CD4-positive, alpha-beta T cell treated with Interleukin-2 at 100 ng/mL for 4 hours (primary cell): ENCODE results near the gene ZNF286A.
"Not testable (repeated sequence)": the region's sequence is repeated elsewhere in the genome, so short reads cannot be mapped to it uniquely, and the experiment has no call there.

ENCODE experiments used
- DNase-seq: peaks from one replicate; pipeline ENCODE4 v3.0.0-alpha.2; 2020; ENCODE audit warnings: low spot score

ZNF286A gene

GRCh38 chr17:15699937-15700336 is 385 bp downstream of the ZNF286A start:
- DNase-seq = not testable (repeated sequence)

GRCh38 chr17:15704239-15704638 is 4.7 kb downstream of the ZNF286A start:
- not testable (repeated sequence) for DNase-seq

GRCh38 chr17:15704813-15705212 is 5.3 kb downstream of the ZNF286A start:
- DNase-seq = not testable (repeated sequence)

GRCh38 chr17:15708879-15709278 is 9.3 kb downstream of the ZNF286A start:
- not testable (repeated sequence) for DNase-seq

GRCh38 chr17:15716601-15717563 is 17.3 kb downstream of the ZNF286A start:
- DNase-seq = not testable (repeated sequence)

GRCh38 chr17:15730535-15730934 is 31.0 kb downstream of the ZNF286A start:
- not testable (repeated sequence) for DNase-seq

GRCh38 chr17:15731900-15732299 is 32.3 kb downstream of the ZNF286A start, which contains the start of gene TBC1D26:
Gene TBC1D26 (plus strand): TSS chr17:15732283. CDS start chr17:15735349, 3,066 bp downstream.
- not testable (repeated sequence) for DNase-seq

- DNase-seq = not testable (repeated sequence)
Measured at GRCh38 chr17:15733174-15733789, 33.7 kb downstream of the ZNF286A start.

- not testable (repeated sequence) for DNase-seq
Measured at GRCh38 chr17:15736578-15736977, 37.0 kb downstream of the ZNF286A start.

- DNase-seq = no peak
Measured at GRCh38 chr17:15738066-15738465, 38.5 kb downstream of the ZNF286A start.

- not testable (repeated sequence) for DNase-seq
Measured at GRCh38 chr17:15739259-15739658, 39.7 kb downstream of the ZNF286A start.

- not testable (repeated sequence) for DNase-seq
Measured at GRCh38 chr17:15740041-15740440, 40.5 kb downstream of the ZNF286A start.

- DNase-seq = no peak
Measured at GRCh38 chr17:15740570-15741120, 41.1 kb downstream of the ZNF286A start.

- DNase-seq = no peak
Measured at GRCh38 chr17:15741624-15742023, 42.1 kb downstream of the ZNF286A start.

GRCh38 chr17:15742051-15742795 is 42.7 kb downstream of the ZNF286A start:
- DNase-seq = no peak

- DNase-seq = no peak
Measured at GRCh38 chr17:15742921-15743320, 43.4 kb downstream of the ZNF286A start.

- DNase-seq = no peak
Measured at GRCh38 chr17:15744074-15744676, 44.6 kb downstream of the ZNF286A start.

- no peak for DNase-seq
Measured at GRCh38 chr17:15744885-15745284, 45.3 kb downstream of the ZNF286A start.

GRCh38 chr17:15749403-15749802 is 49.9 kb downstream of the ZNF286A start:
- DNase-seq = not testable (repeated sequence)

GRCh38 chr17:15768865-15769533 is 69.4 kb downstream of the ZNF286A start:
- not testable (repeated sequence) for DNase-seq
